ENCODE results near the gene GNL3L.

GRCh38 chrX:54561622-54562021, 31.6 kb downstream of the GNL3L start:
- TF ChIP-seq POLR2A (IDR thresholded peaks at IDR 0.05) (no peak), CTCF (IDR thresholded peaks at IDR 0.05) (no peak)

Data from prostate gland (tissue), 2 donors.